WTC11 (cell line): ENCODE measurements around the gene MRPS34.

ENCODE experiments used
- ATF2 ChIP-seq: sonication (generic); formaldehyde crosslinking; IDR thresholded peaks from 2 replicates; pipeline ENCODE4 v1.8.1; 2022; ENCODE audit warnings: low read depth, missing genetic modification reagents, borderline replicate concordance
- CTCF ChIP-seq: fragments of 200-600 bp; IDR thresholded peaks from 2 replicates; pipeline ENCODE4 v1.8.0; 2022; ENCODE audit warnings: antibody characterized with exemption
- ETV6 ChIP-seq: sonication (generic); formaldehyde crosslinking; IDR thresholded peaks from 2 replicates; pipeline ENCODE4 v1.8.1; 2022; ENCODE audit warnings: mild to moderate bottlenecking, missing genetic modification reagents
- KAT7 ChIP-seq: sonication (generic); formaldehyde crosslinking; IDR thresholded peaks from 2 replicates; pipeline ENCODE4 v1.8.1; 2023; ENCODE audit warnings: missing genetic modification reagents, mild to moderate bottlenecking, borderline replicate concordance
- MLX ChIP-seq: sonication (generic); formaldehyde crosslinking; IDR thresholded peaks from 2 replicates; pipeline ENCODE4 v1.8.1; 2023; ENCODE audit warnings: mild to moderate bottlenecking, missing genetic modification reagents, moderate library complexity
- USF2 ChIP-seq: sonication (generic); formaldehyde crosslinking; IDR thresholded peaks from 2 replicates; pipeline ENCODE4 v1.8.1; 2023; ENCODE audit warnings: mild to moderate bottlenecking, missing genetic modification reagents, moderate library complexity
- ZNF121 ChIP-seq: sonication (generic); formaldehyde crosslinking; IDR thresholded peaks from 2 replicates; pipeline ENCODE4 v1.8.0; 2023; ENCODE audit warnings: missing genetic modification reagents
- ZNF138 ChIP-seq: sonication (generic); formaldehyde crosslinking; conservative IDR thresholded peaks from 2 replicates; pipeline ENCODE4 v1.8.1; 2022; ENCODE audit warnings: mild to moderate bottlenecking, moderate library complexity, missing genetic modification reagents
- ZNF232 ChIP-seq: sonication (generic); formaldehyde crosslinking; IDR thresholded peaks from 2 replicates; pipeline ENCODE4 v1.8.0; 2022; ENCODE audit warnings: mild to moderate bottlenecking, missing genetic modification reagents

GRCh38 chr16:1752853-1753252, 20.1 kb downstream of the MRPS34 start:
- TF ChIP-seq MLX (CRISPR knock-in tag) (no peak), CTCF (no peak), ZNF138 (CRISPR knock-in tag) (no peak), USF2 (CRISPR knock-in tag) (no peak), ATF2 (CRISPR knock-in tag) (no peak), ZNF232 (CRISPR knock-in tag) (no peak), KAT7 (CRISPR knock-in tag) (no peak), ETV6 (CRISPR knock-in tag) (no peak), ZNF121 (CRISPR knock-in tag) (no peak)
